Measurements from ENCODE around the gene CELSR1. TPM values are rescaled to one million over a fixed set of nuclear protein-coding genes. Genes with fewer than 3 reads are reported as not detected.
A peak's percentile ranks its signal among the peaks of the same experiment; 100 is the strongest.

CELSR1 gene
- total and polyA plus RNA-seq, 2 of the 13 experiments (the other 11 are each of a cell fraction or from before 2014, with no cell fraction given) = 0.78 to 1.8 TPM

DNA sequence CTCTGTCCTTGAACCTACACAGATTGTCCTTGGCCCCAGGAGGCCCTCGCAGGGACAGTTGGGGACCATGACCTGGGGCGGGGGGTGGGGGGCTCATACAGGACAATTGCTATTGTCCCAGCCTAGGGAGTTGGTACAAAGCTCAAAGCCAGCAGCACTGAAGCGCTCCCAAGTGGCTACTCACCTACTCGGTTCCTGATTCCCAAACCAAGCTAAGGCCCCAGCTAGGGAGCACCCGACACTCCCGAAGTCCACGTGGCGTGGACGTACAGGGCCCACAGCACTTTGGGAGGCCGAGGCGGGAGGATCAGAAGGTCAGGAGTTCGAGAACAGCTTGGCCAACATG lies 80.6 kb downstream of the CELSR1 start (continued):
- TF ChIP-seq ZNF598 (CRISPR knock-in tag; IDR thresholded peaks at IDR 0.05; ENCODE audit: borderline replicate concordance) (no peak), ZNF879 (CRISPR knock-in tag; IDR thresholded peaks at IDR 0.05) (no peak), DNMT1 (CRISPR knock-in tag; IDR thresholded peaks at IDR 0.05) (no peak), NCOA2 (CRISPR knock-in tag; IDR thresholded peaks at IDR 0.05) (peak; percentile 59; the same call in 1 of the 2 replicates), ZNF17 (CRISPR knock-in tag; IDR thresholded peaks at IDR 0.05) (no peak), NR2F6 (IDR thresholded peaks at IDR 0.05) (peak; percentile 89), NR2F6 (CRISPR knock-in tag; IDR thresholded peaks at IDR 0.05) (peak; percentile 80), ATAD3A (CRISPR knock-in tag; IDR thresholded peaks at IDR 0.05) (no peak), ZNF446 (CRISPR knock-in tag; IDR thresholded peaks at IDR 0.05) (no peak), SIX4 (CRISPR knock-in tag; IDR thresholded peaks at IDR 0.05) (no peak)
- TF ChIP-seq, protein P1, sequence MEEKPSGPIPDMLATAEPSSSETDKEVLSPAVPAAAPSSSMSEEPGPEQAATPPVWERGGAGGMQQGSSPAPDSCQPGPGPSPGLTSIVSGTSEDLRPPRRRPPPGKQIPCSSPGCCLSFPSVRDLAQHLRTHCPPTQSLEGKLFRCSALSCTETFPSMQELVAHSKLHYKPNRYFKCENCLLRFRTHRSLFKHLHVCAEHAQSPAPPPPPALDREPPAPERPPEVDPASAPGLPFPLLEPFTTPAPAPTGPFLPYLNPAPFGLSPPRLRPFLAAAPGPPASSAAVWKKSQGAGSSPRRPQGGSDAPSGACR (CRISPR knock-in tag; IDR thresholded peaks at IDR 0.05) = no peak
- TF ChIP-seq, protein P2, sequence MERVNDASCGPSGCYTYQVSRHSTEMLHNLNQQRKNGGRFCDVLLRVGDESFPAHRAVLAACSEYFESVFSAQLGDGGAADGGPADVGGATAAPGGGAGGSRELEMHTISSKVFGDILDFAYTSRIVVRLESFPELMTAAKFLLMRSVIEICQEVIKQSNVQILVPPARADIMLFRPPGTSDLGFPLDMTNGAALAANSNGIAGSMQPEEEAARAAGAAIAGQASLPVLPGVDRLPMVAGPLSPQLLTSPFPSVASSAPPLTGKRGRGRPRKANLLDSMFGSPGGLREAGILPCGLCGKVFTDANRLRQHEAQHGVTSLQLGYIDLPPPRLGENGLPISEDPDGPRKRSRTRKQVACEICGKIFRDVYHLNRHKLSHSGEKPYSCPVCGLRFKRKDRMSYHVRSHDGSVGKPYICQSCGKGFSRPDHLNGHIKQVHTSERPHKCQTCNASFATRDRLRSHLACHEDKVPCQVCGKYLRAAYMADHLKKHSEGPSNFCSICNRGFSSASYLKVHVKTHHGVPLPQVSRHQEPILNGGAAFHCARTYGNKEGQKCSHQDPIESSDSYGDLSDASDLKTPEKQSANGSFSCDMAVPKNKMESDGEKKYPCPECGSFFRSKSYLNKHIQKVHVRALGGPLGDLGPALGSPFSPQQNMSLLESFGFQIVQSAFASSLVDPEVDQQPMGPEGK (CRISPR knock-in tag; IDR thresholded peaks at IDR 0.05) = peak; percentile 88
- TF ChIP-seq, protein P3, sequence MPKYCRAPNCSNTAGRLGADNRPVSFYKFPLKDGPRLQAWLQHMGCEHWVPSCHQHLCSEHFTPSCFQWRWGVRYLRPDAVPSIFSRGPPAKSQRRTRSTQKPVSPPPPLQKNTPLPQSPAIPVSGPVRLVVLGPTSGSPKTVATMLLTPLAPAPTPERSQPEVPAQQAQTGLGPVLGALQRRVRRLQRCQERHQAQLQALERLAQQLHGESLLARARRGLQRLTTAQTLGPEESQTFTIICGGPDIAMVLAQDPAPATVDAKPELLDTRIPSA (CRISPR knock-in tag; IDR thresholded peaks at IDR 0.05; ENCODE audit: borderline replicate concordance) = no peak
- TF ChIP-seq, protein P4, sequence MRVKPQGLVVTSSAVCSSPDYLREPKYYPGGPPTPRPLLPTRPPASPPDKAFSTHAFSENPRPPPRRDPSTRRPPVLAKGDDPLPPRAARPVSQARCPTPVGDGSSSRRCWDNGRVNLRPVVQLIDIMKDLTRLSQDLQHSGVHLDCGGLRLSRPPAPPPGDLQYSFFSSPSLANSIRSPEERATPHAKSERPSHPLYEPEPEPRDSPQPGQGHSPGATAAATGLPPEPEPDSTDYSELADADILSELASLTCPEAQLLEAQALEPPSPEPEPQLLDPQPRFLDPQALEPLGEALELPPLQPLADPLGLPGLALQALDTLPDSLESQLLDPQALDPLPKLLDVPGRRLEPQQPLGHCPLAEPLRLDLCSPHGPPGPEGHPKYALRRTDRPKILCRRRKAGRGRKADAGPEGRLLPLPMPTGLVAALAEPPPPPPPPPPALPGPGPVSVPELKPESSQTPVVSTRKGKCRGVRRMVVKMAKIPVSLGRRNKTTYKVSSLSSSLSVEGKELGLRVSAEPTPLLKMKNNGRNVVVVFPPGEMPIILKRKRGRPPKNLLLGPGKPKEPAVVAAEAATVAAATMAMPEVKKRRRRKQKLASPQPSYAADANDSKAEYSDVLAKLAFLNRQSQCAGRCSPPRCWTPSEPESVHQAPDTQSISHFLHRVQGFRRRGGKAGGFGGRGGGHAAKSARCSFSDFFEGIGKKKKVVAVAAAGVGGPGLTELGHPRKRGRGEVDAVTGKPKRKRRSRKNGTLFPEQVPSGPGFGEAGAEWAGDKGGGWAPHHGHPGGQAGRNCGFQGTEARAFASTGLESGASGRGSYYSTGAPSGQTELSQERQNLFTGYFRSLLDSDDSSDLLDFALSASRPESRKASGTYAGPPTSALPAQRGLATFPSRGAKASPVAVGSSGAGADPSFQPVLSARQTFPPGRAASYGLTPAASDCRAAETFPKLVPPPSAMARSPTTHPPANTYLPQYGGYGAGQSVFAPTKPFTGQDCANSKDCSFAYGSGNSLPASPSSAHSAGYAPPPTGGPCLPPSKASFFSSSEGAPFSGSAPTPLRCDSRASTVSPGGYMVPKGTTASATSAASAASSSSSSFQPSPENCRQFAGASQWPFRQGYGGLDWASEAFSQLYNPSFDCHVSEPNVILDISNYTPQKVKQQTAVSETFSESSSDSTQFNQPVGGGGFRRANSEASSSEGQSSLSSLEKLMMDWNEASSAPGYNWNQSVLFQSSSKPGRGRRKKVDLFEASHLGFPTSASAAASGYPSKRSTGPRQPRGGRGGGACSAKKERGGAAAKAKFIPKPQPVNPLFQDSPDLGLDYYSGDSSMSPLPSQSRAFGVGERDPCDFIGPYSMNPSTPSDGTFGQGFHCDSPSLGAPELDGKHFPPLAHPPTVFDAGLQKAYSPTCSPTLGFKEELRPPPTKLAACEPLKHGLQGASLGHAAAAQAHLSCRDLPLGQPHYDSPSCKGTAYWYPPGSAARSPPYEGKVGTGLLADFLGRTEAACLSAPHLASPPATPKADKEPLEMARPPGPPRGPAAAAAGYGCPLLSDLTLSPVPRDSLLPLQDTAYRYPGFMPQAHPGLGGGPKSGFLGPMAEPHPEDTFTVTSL (CRISPR knock-in tag; IDR thresholded peaks at IDR 0.05; ENCODE audit: borderline replicate concordance) = 0 out of 2 replicates have a peak, but pooled peaks have one; percentile 27
- TF ChIP-seq, protein P5, sequence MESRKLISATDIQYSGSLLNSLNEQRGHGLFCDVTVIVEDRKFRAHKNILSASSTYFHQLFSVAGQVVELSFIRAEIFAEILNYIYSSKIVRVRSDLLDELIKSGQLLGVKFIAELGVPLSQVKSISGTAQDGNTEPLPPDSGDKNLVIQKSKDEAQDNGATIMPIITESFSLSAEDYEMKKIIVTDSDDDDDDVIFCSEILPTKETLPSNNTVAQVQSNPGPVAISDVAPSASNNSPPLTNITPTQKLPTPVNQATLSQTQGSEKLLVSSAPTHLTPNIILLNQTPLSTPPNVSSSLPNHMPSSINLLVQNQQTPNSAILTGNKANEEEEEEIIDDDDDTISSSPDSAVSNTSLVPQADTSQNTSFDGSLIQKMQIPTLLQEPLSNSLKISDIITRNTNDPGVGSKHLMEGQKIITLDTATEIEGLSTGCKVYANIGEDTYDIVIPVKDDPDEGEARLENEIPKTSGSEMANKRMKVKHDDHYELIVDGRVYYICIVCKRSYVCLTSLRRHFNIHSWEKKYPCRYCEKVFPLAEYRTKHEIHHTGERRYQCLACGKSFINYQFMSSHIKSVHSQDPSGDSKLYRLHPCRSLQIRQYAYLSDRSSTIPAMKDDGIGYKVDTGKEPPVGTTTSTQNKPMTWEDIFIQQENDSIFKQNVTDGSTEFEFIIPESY (CRISPR knock-in tag; IDR thresholded peaks at IDR 0.05) = peak; percentile 29; the same call in 1 of the 2 replicates
- TF ChIP-seq, protein P6, sequence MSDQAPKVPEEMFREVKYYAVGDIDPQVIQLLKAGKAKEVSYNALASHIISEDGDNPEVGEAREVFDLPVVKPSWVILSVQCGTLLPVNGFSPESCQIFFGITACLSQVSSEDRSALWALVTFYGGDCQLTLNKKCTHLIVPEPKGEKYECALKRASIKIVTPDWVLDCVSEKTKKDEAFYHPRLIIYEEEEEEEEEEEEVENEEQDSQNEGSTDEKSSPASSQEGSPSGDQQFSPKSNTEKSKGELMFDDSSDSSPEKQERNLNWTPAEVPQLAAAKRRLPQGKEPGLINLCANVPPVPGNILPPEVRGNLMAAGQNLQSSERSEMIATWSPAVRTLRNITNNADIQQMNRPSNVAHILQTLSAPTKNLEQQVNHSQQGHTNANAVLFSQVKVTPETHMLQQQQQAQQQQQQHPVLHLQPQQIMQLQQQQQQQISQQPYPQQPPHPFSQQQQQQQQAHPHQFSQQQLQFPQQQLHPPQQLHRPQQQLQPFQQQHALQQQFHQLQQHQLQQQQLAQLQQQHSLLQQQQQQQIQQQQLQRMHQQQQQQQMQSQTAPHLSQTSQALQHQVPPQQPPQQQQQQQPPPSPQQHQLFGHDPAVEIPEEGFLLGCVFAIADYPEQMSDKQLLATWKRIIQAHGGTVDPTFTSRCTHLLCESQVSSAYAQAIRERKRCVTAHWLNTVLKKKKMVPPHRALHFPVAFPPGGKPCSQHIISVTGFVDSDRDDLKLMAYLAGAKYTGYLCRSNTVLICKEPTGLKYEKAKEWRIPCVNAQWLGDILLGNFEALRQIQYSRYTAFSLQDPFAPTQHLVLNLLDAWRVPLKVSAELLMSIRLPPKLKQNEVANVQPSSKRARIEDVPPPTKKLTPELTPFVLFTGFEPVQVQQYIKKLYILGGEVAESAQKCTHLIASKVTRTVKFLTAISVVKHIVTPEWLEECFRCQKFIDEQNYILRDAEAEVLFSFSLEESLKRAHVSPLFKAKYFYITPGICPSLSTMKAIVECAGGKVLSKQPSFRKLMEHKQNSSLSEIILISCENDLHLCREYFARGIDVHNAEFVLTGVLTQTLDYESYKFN (CRISPR knock-in tag; conservative IDR thresholded peaks at IDR 0.05) = peak; percentile 54
